ENCODE results near the gene NLGN1.

GRCh38 chr3:174002543-174002942 lies 605.0 kb downstream of the NLGN1 start:
- TF ChIP-seq POLR2AphosphoS5 (IDR thresholded peaks at IDR 0.05) = no peak
- TF ChIP-seq, protein P1, sequence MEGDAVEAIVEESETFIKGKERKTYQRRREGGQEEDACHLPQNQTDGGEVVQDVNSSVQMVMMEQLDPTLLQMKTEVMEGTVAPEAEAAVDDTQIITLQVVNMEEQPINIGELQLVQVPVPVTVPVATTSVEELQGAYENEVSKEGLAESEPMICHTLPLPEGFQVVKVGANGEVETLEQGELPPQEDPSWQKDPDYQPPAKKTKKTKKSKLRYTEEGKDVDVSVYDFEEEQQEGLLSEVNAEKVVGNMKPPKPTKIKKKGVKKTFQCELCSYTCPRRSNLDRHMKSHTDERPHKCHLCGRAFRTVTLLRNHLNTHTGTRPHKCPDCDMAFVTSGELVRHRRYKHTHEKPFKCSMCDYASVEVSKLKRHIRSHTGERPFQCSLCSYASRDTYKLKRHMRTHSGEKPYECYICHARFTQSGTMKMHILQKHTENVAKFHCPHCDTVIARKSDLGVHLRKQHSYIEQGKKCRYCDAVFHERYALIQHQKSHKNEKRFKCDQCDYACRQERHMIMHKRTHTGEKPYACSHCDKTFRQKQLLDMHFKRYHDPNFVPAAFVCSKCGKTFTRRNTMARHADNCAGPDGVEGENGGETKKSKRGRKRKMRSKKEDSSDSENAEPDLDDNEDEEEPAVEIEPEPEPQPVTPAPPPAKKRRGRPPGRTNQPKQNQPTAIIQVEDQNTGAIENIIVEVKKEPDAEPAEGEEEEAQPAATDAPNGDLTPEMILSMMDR (IDR thresholded peaks at IDR 0.05; ENCODE audit: poor library complexity, severe bottlenecking) = no peak
- no peak for TF ChIP-seq EZH2 (IDR thresholded peaks at IDR 0.05; ENCODE audit: borderline replicate concordance, insufficient read depth, low read length, poor library complexity, severe bottlenecking)
- TF ChIP-seq, protein P2, sequence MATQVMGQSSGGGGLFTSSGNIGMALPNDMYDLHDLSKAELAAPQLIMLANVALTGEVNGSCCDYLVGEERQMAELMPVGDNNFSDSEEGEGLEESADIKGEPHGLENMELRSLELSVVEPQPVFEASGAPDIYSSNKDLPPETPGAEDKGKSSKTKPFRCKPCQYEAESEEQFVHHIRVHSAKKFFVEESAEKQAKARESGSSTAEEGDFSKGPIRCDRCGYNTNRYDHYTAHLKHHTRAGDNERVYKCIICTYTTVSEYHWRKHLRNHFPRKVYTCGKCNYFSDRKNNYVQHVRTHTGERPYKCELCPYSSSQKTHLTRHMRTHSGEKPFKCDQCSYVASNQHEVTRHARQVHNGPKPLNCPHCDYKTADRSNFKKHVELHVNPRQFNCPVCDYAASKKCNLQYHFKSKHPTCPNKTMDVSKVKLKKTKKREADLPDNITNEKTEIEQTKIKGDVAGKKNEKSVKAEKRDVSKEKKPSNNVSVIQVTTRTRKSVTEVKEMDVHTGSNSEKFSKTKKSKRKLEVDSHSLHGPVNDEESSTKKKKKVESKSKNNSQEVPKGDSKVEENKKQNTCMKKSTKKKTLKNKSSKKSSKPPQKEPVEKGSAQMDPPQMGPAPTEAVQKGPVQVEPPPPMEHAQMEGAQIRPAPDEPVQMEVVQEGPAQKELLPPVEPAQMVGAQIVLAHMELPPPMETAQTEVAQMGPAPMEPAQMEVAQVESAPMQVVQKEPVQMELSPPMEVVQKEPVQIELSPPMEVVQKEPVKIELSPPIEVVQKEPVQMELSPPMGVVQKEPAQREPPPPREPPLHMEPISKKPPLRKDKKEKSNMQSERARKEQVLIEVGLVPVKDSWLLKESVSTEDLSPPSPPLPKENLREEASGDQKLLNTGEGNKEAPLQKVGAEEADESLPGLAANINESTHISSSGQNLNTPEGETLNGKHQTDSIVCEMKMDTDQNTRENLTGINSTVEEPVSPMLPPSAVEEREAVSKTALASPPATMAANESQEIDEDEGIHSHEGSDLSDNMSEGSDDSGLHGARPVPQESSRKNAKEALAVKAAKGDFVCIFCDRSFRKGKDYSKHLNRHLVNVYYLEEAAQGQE (IDR thresholded peaks at IDR 0.05; ENCODE audit: borderline replicate concordance) = no peak
- TF ChIP-seq EP300 (conservative IDR thresholded peaks at IDR 0.05; ENCODE audit: poor library complexity, severe bottlenecking) = no peak
- TF ChIP-seq SMC3 (conservative IDR thresholded peaks at IDR 0.05; ENCODE audit: poor library complexity) = no peak

Data from neural cell (in vitro differentiated cells).